Inflammatory macrophage treated with lipopolysaccharide for 4 hours (primary cell): Measurements from ENCODE around the gene DCBLD1.
"Not testable (repeated sequence)": the region's sequence is repeated elsewhere in the genome, so short reads cannot be mapped to it uniquely, and the experiment has no call there.

Experiments
- DNase-seq: peaks from one replicate; pipeline ENCODE4 v3.0.0-alpha.2; 2020

Gene DCBLD1

GRCh38 chr6:117502580-117502979 is 20.1 kb downstream of the DCBLD1 start:
- no peak for DNase-seq

GRCh38 chr6:117503211-117503610 is 20.7 kb downstream of the DCBLD1 start:
- no peak for DNase-seq

GRCh38 chr6:117504478-117505144 is 22.1 kb downstream of the DCBLD1 start:
- no peak for DNase-seq

GRCh38 chr6:117505311-117505710 is 22.8 kb downstream of the DCBLD1 start:
- peak; percentile 23 for DNase-seq

GRCh38 chr6:117506180-117506835 is 23.8 kb downstream of the DCBLD1 start:
- DNase-seq, result no peak

GRCh38 chr6:117506907-117507306 is 24.4 kb downstream of the DCBLD1 start:
- DNase-seq, result no peak

GRCh38 chr6:117508450-117508971 is 26.0 kb downstream of the DCBLD1 start:
- DNase-seq, result no peak

GRCh38 chr6:117509021-117509420 is 26.5 kb downstream of the DCBLD1 start:
- no peak for DNase-seq

- no peak for DNase-seq
Observed at GRCh38 chr6:117512056-117512828, 29.8 kb downstream of the DCBLD1 start.

- no peak for DNase-seq
Observed at GRCh38 chr6:117512987-117513573, 30.6 kb downstream of the DCBLD1 start.

GRCh38 chr6:117513778-117514365 is 31.4 kb downstream of the DCBLD1 start:
- DNase-seq, result no peak

- no peak for DNase-seq
Observed at GRCh38 chr6:117514655-117515054, 32.2 kb downstream of the DCBLD1 start.

- DNase-seq, result no peak
Observed at GRCh38 chr6:117515326-117515725, 32.9 kb downstream of the DCBLD1 start.

GRCh38 chr6:117517995-117518394 is 35.5 kb downstream of the DCBLD1 start:
- not testable (repeated sequence) for DNase-seq

- DNase-seq, result no peak
Observed at GRCh38 chr6:117518870-117519269, 36.4 kb downstream of the DCBLD1 start.

GRCh38 chr6:117520603-117521395 is 38.3 kb downstream of the DCBLD1 start:
- DNase-seq, result no peak

- no peak for DNase-seq
Observed at GRCh38 chr6:117521791-117522502, 39.5 kb downstream of the DCBLD1 start.

GRCh38 chr6:117525607-117526006 is 43.1 kb downstream of the DCBLD1 start:
- no peak for DNase-seq

GRCh38 chr6:117530467-117531242 is 48.2 kb downstream of the DCBLD1 start:
- no peak for DNase-seq

GRCh38 chr6:117531346-117531745 is 48.9 kb downstream of the DCBLD1 start:
- DNase-seq, result no peak
